HepG2 (cell line): ENCODE results near the gene TTLL10. TPM values are rescaled to one million over a fixed set of nuclear protein-coding genes. Genes with fewer than 3 reads are reported as not detected.

Experiments
- ATAC-seq: fragments of 200-7000 bp; cut with Tn5 transposase; 3 replicates; pipeline ENCODE4 v1.9.1; 2020; ENCODE audit warnings: mild to moderate bottlenecking, moderate library complexity
- BruUV-seq: library from RNA; stranded (reverse); fragments of 400-500 nt; replicated peaks from 2 replicates; lab custom pipeline; 2021; lab: Mats Ljungman, UMichigan
- CTCF ChIA-PET: fragments of 300-600 bp; formaldehyde crosslinking; extraction: SDS; loops from one replicate; lab custom pipeline; 2021; ENCODE audit warnings: low total read pairs, inconsistent platforms, low intra/inter-chr PET ratio; lab: Yijun Ruan, JAX
- POLR2A ChIA-PET: fragments of 350-600 bp; sonication (Branson Sonifier 250); formaldehyde crosslinking; loops from one replicate; lab custom pipeline; 2020; ENCODE audit warnings: antibody characterized with exemption, inconsistent platforms; lab: Yijun Ruan, JAX
- DNase-seq: peaks from one replicate; pipeline ENCODE4 v3.0.0-alpha.2; 2015; ENCODE audit warnings: low spot score
- FAIRE-seq: peaks from 3 replicates; lab custom pipeline; 2011; peaks lifted over from hg19 to GRCh38; lab: Jason Lieb, UNC
- H2AFZ ChIP-seq: one replicate; pipeline ENCODE4 v1.6.1; 2011; ENCODE audit warnings: low read length, inconsistent platforms
- H3K27ac ChIP-seq: fragments of 300-600 bp; 3 replicates; pipeline ENCODE4 v1.8.0; 2011; ENCODE audit warnings: mixed run types, mild to moderate bottlenecking, mixed read lengths, low read length, inconsistent platforms; ENCODE audit not compliant: insufficient read depth; ENCODE audit errors: extremely low read length
- H3K27me3 ChIP-seq, 2 experiments: fragments of 200-600 bp in 1 of 2; 2 replicates in 1 of 2; 3 replicates in 1 of 2; pipeline versions ENCODE4 v1.6.0 to v1.8.0; 2011; ENCODE audit warnings: low read length in 2 of 2, mild to moderate bottlenecking in 2 of 2, moderate library complexity in 2 of 2, inconsistent platforms in 1 of 2; ENCODE audit not compliant: insufficient read depth in 2 of 2, control insufficient read depth in 1 of 2
- H3K36me3 ChIP-seq, 2 experiments: fragments of 200-600 bp in 1 of 2; replicated peaks in 1 of 2; 2 replicates in 1 of 2; 3 replicates in 1 of 2; pipeline versions ENCODE4 v1.5.1 to v1.8.0; 2011; ENCODE audit warnings: low read length in 2 of 2, inconsistent platforms in 1 of 2; ENCODE audit not compliant: insufficient read depth in 2 of 2, control insufficient read depth in 1 of 2
- H3K4me1 ChIP-seq: 2 replicates; pipeline ENCODE4 v1.5.1; 2012; ENCODE audit warnings: low read length, inconsistent platforms; ENCODE audit not compliant: insufficient read depth
- H3K4me2 ChIP-seq: 2 replicates; pipeline ENCODE4 v1.6.0; 2011; ENCODE audit warnings: low read depth, low read length, inconsistent platforms
- H3K4me3 ChIP-seq, 3 experiments: fragments of 200-600 bp in 1 of 3; sonication (generic), shearing (Covaris generic) in 1 of 3; replicated peaks in 1 of 3; 2 replicates each; pipeline ENCODE4 v1.5.1; 2011 to 2016; ENCODE audit warnings: low read length in 3 of 3, inconsistent platforms in 2 of 3, low read depth in 2 of 3, mild to moderate bottlenecking in 2 of 3, control low read depth in 1 of 3, mixed read lengths in 1 of 3; ENCODE audit not compliant: insufficient read depth in 1 of 3
- H3K79me2 ChIP-seq: one replicate; pipeline ENCODE4 v1.6.1; 2011; ENCODE audit warnings: low read length, inconsistent platforms; ENCODE audit not compliant: insufficient read depth
- H3K9ac ChIP-seq: 2 replicates; pipeline ENCODE4 v1.6.0; 2011; ENCODE audit warnings: mild to moderate bottlenecking, low read depth, low read length, inconsistent platforms; ENCODE audit not compliant: insufficient read depth
- H3K9me3 ChIP-seq: 2 replicates; pipeline ENCODE4 v1.5.1; 2012; ENCODE audit warnings: mild to moderate bottlenecking, low read length
- H4K20me1 ChIP-seq: 2 replicates; pipeline ENCODE4 v1.6.0; 2011; ENCODE audit warnings: inconsistent platforms, mild to moderate bottlenecking, low read length, moderate library complexity; ENCODE audit not compliant: insufficient read depth
- AGO1 ChIP-seq: fragments of 200-400 bp; formaldehyde crosslinking; IDR thresholded peaks from 2 replicates; pipeline ENCODE4 v1.6.1; 2017; ENCODE audit warnings: mild to moderate bottlenecking, low read depth, low read length, moderate library complexity; ENCODE audit not compliant: poor library complexity, severe bottlenecking
- AGO2 ChIP-seq: fragments of 200-400 bp; formaldehyde crosslinking; optimal IDR thresholded peaks from 2 replicates; pipeline ENCODE3; 2017; ENCODE audit warnings: mild to moderate bottlenecking, low read depth, low read length, moderate library complexity
- AKAP8 ChIP-seq: sonication (generic); formaldehyde crosslinking; IDR thresholded peaks from 2 replicates; pipeline ENCODE4 v1.5.1; 2020; ENCODE audit warnings: mild to moderate bottlenecking, missing genetic modification reagents
- FLYWCH1 ChIP-seq: sonication (generic); formaldehyde crosslinking; IDR thresholded peaks from 2 replicates; pipeline ENCODE4 v1.8.1; 2023; ENCODE audit warnings: mild to moderate bottlenecking, missing genetic modification reagents
- HOXA3 ChIP-seq: sonication (generic); formaldehyde crosslinking; IDR thresholded peaks from 2 replicates; pipeline ENCODE4 v1.5.0; 2020; ENCODE audit warnings: missing genetic modification reagents
- POLR2G ChIP-seq: fragments of 200-400 bp; formaldehyde crosslinking; IDR thresholded peaks from 2 replicates; pipeline ENCODE4 v1.6.1; 2018; ENCODE audit warnings: mild to moderate bottlenecking, low read depth, low read length, moderate library complexity
- RBFOX2 ChIP-seq: fragments of 200-400 bp; formaldehyde crosslinking; IDR thresholded peaks from 2 replicates; pipeline ENCODE4 v1.6.1; 2017; ENCODE audit warnings: low read depth, mild to moderate bottlenecking, low read length
- RBM22 ChIP-seq: fragments of 200-400 bp; formaldehyde crosslinking; optimal IDR thresholded peaks from 2 replicates; pipeline ENCODE3; 2017; ENCODE audit warnings: mild to moderate bottlenecking, low read length, moderate library complexity
- SMARCE1 ChIP-seq: fragments of 450-650 bp; IDR thresholded peaks from 2 replicates; pipeline ENCODE4 v1.6.1; 2017; ENCODE audit warnings: borderline replicate concordance
- SSRP1 ChIP-seq: IDR thresholded peaks from 2 replicates; pipeline ENCODE4 v1.6.1; 2016; ENCODE audit warnings: control low read depth
- ZBTB10 ChIP-seq: sonication (generic); formaldehyde crosslinking; IDR thresholded peaks from 2 replicates; pipeline ENCODE4 v1.4.0; 2020; ENCODE audit warnings: missing genetic modification reagents, borderline replicate concordance
- ZC3H13 ChIP-seq: sonication (generic); formaldehyde crosslinking; IDR thresholded peaks from 2 replicates; pipeline ENCODE4 v1.8.1; 2023; ENCODE audit warnings: mild to moderate bottlenecking, missing genetic modification reagents, moderate library complexity
- ZFP91 ChIP-seq: sonication (generic); formaldehyde crosslinking; IDR thresholded peaks from 2 replicates; pipeline ENCODE4 v1.9.0; 2022; ENCODE audit warnings: missing genetic modification reagents, mild to moderate bottlenecking, borderline replicate concordance
- ZFX ChIP-seq: sonication (generic); formaldehyde crosslinking; IDR thresholded peaks from 2 replicates; pipeline ENCODE4 v1.4.0; 2020; ENCODE audit warnings: mild to moderate bottlenecking, low read depth, missing genetic modification reagents, moderate library complexity
- ZNF431 ChIP-seq: sonication (generic); formaldehyde crosslinking; IDR thresholded peaks from 2 replicates; pipeline ENCODE4 v1.9.0; 2022; ENCODE audit warnings: missing genetic modification reagents, low read depth, mild to moderate bottlenecking, borderline replicate concordance
- ZNF441 ChIP-seq: sonication (generic); formaldehyde crosslinking; IDR thresholded peaks from 2 replicates; pipeline ENCODE4 v1.7.0; 2021; ENCODE audit warnings: missing genetic modification reagents, borderline replicate concordance
- ZNF737 ChIP-seq: sonication (generic); formaldehyde crosslinking; IDR thresholded peaks from 2 replicates; pipeline ENCODE4 v1.5.0; 2020; ENCODE audit warnings: missing genetic modification reagents, mild to moderate bottlenecking, borderline replicate concordance
- WGBS: methylation state at CpG from one replicate; pipeline ENCODE4 v1.1.6; 2017; ENCODE audit warnings: low lambda C conversion rate; 5-methylcytosine and 5-hydroxymethylcytosine counted together
- in situ Hi-C: cut with HindIII; loops from 2 replicates; pipeline ENCODE4 v1.10.0; 2017; ENCODE audit warnings: low pct_unique_long_range_greater_than_20kb; ENCODE audit not compliant: extremely low pct_ligation_motif_present
- intact Hi-C: fragments of 100-400 bp; cut with micrococcal nuclease; formaldehyde crosslinking; loops from one replicate; pipeline ENCODE4 v1.10.0; 2022; ENCODE audit not compliant: unreplicated experiment
- polyA plus RNA-seq, 8 experiments: library from polyadenylated mRNA; depleted of rRNA in 3 of 8; stranded (reverse) in 7 of 8; unstranded in 1 of 8; fragments of >200 nt; fragmentation: Illumina TruSeq in 4 of 8; extraction: Trizol in 4 of 8; gene quantifications; 2 replicates each; pipeline versions ENCODE4 v1.2.1 to v1.2.3, GENCODE V29; 2011 to 2016; ENCODE audit warnings: low read depth in 4 of 8, missing spikeins in 1 of 8, mixed read lengths in 1 of 8; ENCODE audit not compliant: insufficient read depth in 1 of 8
- total RNA-seq, 5 experiments: library from RNA; depleted of rRNA; stranded (reverse); fragments of >200 nt; fragmentation: Illumina TruSeq; extraction: Trizol; gene quantifications; 2 replicates each; pipeline ENCODE4 v1.2.3, GENCODE V29; 2016; ENCODE audit warnings: low read depth in 1 of 5

Gene TTLL10
- total and polyA plus RNA-seq, 2 of the 13 experiments (the other 11 are each of a cell fraction or from before 2014, with no cell fraction given) = not detected

DNA sequence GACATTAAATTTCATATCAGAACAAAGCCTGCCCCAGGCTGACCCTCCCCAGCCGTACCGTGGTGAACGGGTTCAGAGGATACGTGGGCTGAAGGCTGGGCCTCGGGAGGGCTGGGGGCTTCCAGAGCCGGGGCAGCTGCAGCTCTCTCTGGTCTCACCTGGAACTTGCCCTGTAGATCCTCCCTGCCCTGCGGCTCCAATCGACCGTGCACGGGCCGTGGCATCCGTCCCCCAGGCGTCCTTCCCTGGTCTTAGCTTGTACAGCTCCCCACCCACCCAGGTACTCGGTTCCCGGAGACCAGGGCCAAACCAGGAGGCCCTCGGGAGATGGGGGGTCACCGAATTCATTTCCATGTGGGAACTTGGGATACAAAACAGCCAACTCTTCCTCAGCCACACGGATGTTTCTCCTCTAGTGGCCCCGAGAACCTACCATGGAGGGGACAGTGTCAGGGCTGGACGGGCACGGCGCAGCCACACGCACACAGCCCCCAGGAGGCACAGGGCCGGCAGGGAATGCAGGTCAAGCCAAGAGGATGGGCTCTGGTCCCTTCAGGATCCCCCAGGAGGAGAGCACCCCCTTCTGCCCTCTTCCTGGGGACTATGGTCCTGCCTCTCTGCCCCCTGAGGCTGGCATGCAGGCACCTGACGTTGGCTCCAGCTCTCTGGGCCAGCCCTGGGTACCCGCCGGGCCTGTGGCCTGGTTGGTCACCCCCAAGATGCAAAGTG is 61.5 kb downstream of the TTLL10 start:
- H3K27ac ChIP-seq = no peak overlapping the region
- intact Hi-C loops = loop anchor here (10.0 kb wide), 2 partner anchors 60 to 230 kb away; partner anchors contain the start of genes HES4 and TTLL10
- no peak overlapping the region for H3K4me3 ChIP-seq
- WGBS = 84% methylated on average over 13 of the region's 27 CpGs
- no peaks in the 10 kb centered on the region; a peak in 2 of 5 replicates for H3K27me3 ChIP-seq
- ATAC-seq (no peak), DNase-seq (no peak), FAIRE-seq (no peak)
- in situ Hi-C loops = no loop called here
- BruUV-seq = no TSS peak
- H3K79me2 ChIP-seq = peaks cover 17% of the 10 kb centered on the region
- no peak overlapping the region for H3K9ac ChIP-seq
- TF ChIP-seq ZNF441 (no peak), SSRP1 (CRISPR knock-in tag) (no peak), FLYWCH1 (CRISPR knock-in tag) (peak; percentile 62; the same call in 1 of the 2 replicates), AGO2 (peak; percentile 64), ZC3H13 (peak; percentile 15; the same call in 1 of the 2 replicates), SMARCE1 (no peak), AGO1 (peak; percentile 37), HOXA3 (peak; percentile 27; the same call in 1 of the 2 replicates), AKAP8 (CRISPR knock-in tag) (peak; percentile 97), ZNF737 (0 out of 2 replicates have a peak, but pooled peaks have one; percentile 40), RBFOX2 (0 out of 2 replicates have a peak, but pooled peaks have one; percentile 18), ZFX (CRISPR knock-in tag) (0 out of 2 replicates have a peak, but pooled peaks have one; percentile 11), RBM22 (peak; percentile 28), ZFP91 (0 out of 2 replicates have a peak, but pooled peaks have one; percentile 18), ZNF431 (CRISPR knock-in tag) (0 out of 2 replicates have a peak, but pooled peaks have one; percentile 27), ZBTB10 (no peak), POLR2G (0 out of 2 replicates have a peak, but pooled peaks have one; percentile 11)
- ChIA-PET POLR2A (interaction anchor here (2.2 kb wide), 1 partner anchor 110 kb away, joined by 8 read pairs; no protein-coding TSS in a partner anchor), CTCF (no interaction called here)
- no peaks in the 10 kb centered on the region for H4K20me1 ChIP-seq
- no peak overlapping the region for H3K4me2 ChIP-seq
- no peaks in the 10 kb centered on the region for H3K36me3 ChIP-seq
- no peak overlapping the region for H2AFZ ChIP-seq
- H3K9me3 ChIP-seq = no peaks in the 10 kb centered on the region
- H3K4me1 ChIP-seq = peaks cover 84% of the 10 kb centered on the region
